Breast epithelium (tissue), 3 donors: ENCODE results near the gene INPP5F.
A peak's percentile ranks its signal among the peaks of the same experiment; 100 is the strongest.

Source experiments
- POLR2A ChIP-seq: fragments of 450-650 bp; IDR thresholded peaks from one replicate; pipeline ENCODE4 v1.6.1; 2016; ENCODE audit warnings: antibody characterized with exemption, mild to moderate bottlenecking, moderate library complexity
- TF ChIP-seq, protein P1 (sequence below), 3 donors: fragments of 450-650 bp; IDR thresholded peaks; one replicate each; pipeline ENCODE4 v1.5.1; 2016 to 2017; ENCODE audit warnings: antibody characterized with exemption in 3 of 3, mild to moderate bottlenecking in 3 of 3, moderate library complexity in 3 of 3

DNA sequence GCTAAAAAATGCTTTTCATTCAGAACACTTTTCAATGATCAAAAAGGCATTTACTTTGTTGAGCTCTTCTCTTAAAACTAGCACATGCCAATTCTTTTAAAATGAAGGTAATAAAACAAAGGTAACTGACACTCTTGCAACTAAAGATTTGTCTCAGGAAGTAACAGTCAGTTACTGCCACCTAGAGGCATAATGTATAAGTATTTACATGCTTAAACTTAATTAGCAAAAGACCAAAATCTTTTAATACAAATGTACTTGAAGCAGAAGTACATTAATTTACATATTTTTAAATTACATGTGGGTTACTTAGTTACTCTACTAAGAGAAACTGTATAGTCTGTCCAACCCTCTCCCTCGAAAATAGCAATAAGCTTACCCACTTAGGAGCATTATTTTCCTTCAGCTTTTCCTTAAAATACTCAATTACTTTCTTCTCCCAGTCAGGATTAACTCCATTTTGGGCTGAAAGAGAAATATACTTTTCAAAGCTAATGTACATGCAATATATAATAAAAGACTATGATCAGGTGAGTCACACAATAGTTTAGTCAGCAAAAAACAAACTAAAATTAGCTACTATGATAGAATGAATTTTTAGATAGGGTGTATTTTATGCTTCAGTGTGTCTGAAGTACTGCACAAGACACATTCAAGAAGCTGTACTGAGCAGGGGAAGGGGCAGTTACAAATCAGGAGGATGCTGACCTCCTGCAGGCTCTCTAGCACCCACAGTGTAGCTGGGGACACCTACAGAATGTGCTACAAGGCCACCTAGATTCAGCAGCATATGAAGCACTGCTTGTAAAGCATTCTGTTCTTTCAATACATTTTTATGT is 133.8 kb downstream of the INPP5F start:
- TF ChIP-seq, protein P1, sequence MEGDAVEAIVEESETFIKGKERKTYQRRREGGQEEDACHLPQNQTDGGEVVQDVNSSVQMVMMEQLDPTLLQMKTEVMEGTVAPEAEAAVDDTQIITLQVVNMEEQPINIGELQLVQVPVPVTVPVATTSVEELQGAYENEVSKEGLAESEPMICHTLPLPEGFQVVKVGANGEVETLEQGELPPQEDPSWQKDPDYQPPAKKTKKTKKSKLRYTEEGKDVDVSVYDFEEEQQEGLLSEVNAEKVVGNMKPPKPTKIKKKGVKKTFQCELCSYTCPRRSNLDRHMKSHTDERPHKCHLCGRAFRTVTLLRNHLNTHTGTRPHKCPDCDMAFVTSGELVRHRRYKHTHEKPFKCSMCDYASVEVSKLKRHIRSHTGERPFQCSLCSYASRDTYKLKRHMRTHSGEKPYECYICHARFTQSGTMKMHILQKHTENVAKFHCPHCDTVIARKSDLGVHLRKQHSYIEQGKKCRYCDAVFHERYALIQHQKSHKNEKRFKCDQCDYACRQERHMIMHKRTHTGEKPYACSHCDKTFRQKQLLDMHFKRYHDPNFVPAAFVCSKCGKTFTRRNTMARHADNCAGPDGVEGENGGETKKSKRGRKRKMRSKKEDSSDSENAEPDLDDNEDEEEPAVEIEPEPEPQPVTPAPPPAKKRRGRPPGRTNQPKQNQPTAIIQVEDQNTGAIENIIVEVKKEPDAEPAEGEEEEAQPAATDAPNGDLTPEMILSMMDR (IDR thresholded peaks at IDR 0.05): peak in 2 of 3 donors; percentile 51 to 64
- TF ChIP-seq POLR2A: no peak
